Gastroesophageal sphincter (tissue), 3 donors: ENCODE measurements around the gene LRRC1.

ENCODE experiments used
- CTCF ChIP-seq, 4 experiments: fragments of 200-600 bp in 2 of 4; fragments of 450-650 bp in 2 of 4; sonication (generic) in 1 of 4; IDR thresholded peaks; one replicate each; pipeline ENCODE4 v1.5.1; 2017 to 2019; ENCODE audit warnings: antibody characterized with exemption in 4 of 4, mild to moderate bottlenecking in 2 of 4, moderate library complexity in 2 of 4
- POLR2A ChIP-seq, 2 donors: fragments of 450-650 bp; IDR thresholded peaks; one replicate each; pipeline ENCODE4 v1.6.1; 2017; ENCODE audit warnings: antibody characterized with exemption in 2 of 2, mild to moderate bottlenecking in 2 of 2, moderate library complexity in 1 of 2
- POLR2AphosphoS5 ChIP-seq: sonication (generic); formaldehyde crosslinking; IDR thresholded peaks from one replicate; pipeline ENCODE4 v1.6.1; 2017; ENCODE audit warnings: antibody characterized with exemption

GRCh38 chr6:53813801-53814200, 19.0 kb downstream of the LRRC1 start:
- no peak for TF ChIP-seq CTCF (IDR thresholded peaks at IDR 0.05)
- TF ChIP-seq POLR2AphosphoS5: no peak
- no peak for TF ChIP-seq POLR2A (IDR thresholded peaks at IDR 0.05)
